ENCODE data around the gene CRACDL.

DNA sequence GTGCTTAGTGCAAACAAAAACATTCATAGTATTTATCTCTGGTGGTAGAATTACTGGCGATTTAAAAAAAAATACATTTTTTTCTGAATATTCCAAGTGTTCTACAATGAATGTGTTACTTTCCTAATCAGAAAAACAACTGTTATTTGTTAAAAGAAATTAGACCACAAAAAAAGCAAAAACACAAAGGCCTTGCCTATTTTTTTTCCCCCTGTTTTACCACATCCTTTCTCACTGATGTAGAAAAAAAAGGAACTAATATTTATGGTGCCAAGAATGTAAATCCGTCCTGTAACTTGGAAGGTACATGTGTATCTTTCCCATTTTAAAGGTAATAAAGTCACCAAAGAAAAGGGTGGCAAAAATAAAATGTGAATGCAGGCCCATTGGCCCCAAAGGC is 176.7 kb downstream of the CRACDL start:
- no peak for TF ChIP-seq POLR2AphosphoS5 (IDR thresholded peaks at IDR 0.05; ENCODE audit: low read depth, low read length)
- TF ChIP-seq POLR2A (IDR thresholded peaks at IDR 0.05; ENCODE audit: low read depth, low read length): no peak

Measured in GM12892 (cell line).